A375 (cell line): ENCODE results near the gene CDK13. TPM values are rescaled to one million over a fixed set of nuclear protein-coding genes. Genes with fewer than 3 reads are reported as not detected.

ENCODE experiments used
- small RNA-seq: library from RNA; depleted of rRNA; stranded (forward); fragments of <200 nt; gene quantifications from one replicate; pipeline ENCODE3, GENCODE V24; 2014
- total RNA-seq: library from RNA; depleted of rRNA; stranded (reverse); fragments of >200 nt; shearing (Covaris generic); gene quantifications from 2 replicates; pipeline ENCODE4 v1.2.3, GENCODE V29; 2014; rRNA removed

CDK13 gene
- total RNA-seq, result 58.1 and 59.3 TPM in 2 replicates

DNA sequence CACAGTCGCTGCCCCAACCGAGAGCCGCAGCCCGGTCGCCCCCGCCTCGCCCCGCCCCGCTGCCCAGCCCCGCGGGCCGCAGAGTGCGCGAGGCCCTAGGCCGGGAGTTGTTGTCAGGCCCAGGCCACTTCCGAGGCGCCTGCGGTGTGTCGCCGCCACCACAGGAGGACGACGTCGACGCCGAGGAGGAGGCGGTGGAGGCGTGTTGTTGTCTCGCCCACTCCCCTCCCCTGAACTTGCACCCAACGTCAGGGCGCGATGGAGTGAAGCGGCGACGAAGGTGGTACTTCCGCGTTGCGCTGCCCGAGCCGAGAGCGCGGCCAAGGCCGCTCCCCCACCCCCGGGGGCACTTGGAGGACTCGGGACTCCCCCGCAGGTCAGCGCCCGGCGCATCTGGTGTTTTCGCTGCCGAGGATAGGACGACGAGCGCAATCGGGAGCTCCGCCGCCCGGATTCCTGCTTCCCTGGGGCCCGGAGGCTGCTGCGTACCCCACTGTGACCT, at the start of gene CDK13:
Gene CDK13 (plus strand): TSS at position 286 of the 502 bp plus-strand sequence. CDS start 386 bp downstream, outside the sequence.

DNA sequence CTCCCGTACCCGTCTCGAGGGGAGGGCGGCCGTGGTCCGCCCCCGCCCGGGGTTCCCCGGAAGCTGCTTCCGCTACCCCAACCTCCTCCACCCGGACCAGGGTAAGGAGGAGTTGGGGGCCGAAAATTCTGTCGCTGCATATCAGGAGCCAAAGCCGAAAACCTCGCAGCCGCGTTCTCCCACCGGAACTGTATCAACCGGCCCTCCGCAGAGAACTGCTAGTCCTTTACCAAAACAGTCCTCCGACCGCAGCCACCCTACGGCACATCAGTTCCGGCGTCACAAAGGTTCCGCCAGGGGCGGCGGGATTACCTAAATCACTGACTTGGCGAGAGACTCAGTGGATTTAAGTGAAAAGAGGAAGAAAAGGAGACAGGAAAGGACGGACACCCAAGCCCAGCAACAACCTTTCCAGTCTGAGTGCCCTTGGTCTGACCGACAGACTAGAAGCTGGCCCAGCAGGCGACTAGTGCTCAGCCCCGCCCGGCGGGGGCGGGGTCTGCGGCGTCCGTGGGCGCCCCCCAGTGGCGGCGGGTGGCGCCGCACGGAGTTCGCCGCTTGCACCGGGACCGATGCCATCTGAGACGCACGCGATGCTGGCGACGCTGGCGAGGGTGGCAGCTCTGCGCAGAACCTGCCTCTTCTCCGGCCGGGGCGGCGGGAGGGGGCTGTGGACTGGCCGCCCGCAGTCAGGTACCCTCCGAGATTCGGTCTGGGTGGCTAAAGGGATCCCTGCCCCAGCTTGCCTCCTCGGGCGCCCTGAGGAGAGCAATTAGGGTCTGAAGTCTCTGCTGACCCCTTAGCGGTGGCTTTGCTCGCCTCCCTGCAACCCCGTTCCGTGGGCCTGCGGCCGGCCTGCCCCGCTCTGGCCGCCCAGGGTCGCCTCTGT, 184.6 kb downstream of the CDK13 start, which contains the start of the genes MPLKIP and SUGCT:
Gene MPLKIP (minus strand): TSS at position 195 of the 889 bp plus-strand sequence. CDS start 55 bp downstream, at position 140.
Gene SUGCT (plus strand): TSS at position 578 of the 889 bp plus-strand sequence.

Small RNA genes lying within 50 kb of the gene (small RNA-seq; reads per million reads assigned to genes)
- gene AC006023.1 (not detected), gene AC006023.2 (not detected)

Other genes starting within 250 kb of the CDK13 start
- 42.5 and 49.0 TPM in 2 replicates for gene MPLKIP, start 184.4 kb downstream of the CDK13 start, total RNA-seq
- 5.6 and 6.8 TPM in 2 replicates for gene SUGCT, start 184.7 kb downstream of the CDK13 start, total RNA-seq